Hindlimb muscle (tissue), 1 donor: ENCODE measurements around the gene ZSCAN9. TPM values are rescaled to one million over a fixed set of nuclear protein-coding genes. Genes with fewer than 3 reads are reported as not detected.

Experiments
- DNase-seq: peaks from one replicate; pipeline ENCODE4 v3.0.0-alpha.2; 2013
- polyA plus RNA-seq: library from polyadenylated mRNA; unstranded; fragments of 120-200 nt; gene quantifications from one replicate; pipeline ENCODE4 v1.2.1, GENCODE V29; 2013; ENCODE audit not compliant: insufficient read length

ZSCAN9 gene
- polyA plus RNA-seq, 1 donor: 19.6 TPM

DNA sequence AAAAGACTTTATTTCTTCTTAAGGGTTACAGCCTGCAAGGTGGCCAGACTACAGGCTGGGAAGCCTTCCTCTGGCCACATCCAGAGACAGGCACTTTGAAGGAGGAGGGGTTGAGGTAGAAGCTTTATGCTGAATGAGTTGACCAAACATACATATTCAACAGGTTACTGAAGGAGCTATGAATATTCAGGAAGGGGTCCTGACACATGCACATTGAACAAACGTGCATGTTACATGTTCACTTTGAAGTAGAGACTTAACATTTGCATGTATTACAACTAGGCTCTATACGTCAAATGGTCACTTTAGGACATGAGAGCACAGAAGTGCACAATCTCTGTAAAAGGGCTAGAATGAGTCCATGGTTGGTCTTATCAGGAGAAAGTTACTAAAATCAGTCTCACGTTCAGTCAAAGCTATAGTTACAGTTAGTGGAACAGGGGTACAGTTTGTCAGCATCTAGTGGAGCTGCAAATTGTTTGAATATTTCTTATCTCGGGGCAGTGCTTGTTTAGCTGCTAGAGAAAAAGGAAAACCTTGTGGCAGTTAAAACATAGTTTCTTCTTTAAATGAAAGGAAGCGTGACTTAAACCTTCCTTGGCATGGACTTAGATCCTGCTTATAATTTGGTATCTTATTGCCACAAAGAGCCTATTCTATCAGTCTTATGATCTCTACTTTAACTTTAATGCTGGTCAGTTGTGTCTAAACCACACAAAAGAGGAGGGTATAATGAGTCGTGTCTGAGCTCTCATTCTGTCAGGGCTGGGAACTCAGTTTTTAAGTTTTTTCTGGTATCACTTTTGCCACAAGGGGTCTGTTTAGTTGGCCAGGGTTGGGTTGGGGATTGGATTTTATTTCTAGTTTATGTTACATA, 4.6 kb upstream of the ZSCAN9 start:
- DNase-seq: no peak

DNA sequence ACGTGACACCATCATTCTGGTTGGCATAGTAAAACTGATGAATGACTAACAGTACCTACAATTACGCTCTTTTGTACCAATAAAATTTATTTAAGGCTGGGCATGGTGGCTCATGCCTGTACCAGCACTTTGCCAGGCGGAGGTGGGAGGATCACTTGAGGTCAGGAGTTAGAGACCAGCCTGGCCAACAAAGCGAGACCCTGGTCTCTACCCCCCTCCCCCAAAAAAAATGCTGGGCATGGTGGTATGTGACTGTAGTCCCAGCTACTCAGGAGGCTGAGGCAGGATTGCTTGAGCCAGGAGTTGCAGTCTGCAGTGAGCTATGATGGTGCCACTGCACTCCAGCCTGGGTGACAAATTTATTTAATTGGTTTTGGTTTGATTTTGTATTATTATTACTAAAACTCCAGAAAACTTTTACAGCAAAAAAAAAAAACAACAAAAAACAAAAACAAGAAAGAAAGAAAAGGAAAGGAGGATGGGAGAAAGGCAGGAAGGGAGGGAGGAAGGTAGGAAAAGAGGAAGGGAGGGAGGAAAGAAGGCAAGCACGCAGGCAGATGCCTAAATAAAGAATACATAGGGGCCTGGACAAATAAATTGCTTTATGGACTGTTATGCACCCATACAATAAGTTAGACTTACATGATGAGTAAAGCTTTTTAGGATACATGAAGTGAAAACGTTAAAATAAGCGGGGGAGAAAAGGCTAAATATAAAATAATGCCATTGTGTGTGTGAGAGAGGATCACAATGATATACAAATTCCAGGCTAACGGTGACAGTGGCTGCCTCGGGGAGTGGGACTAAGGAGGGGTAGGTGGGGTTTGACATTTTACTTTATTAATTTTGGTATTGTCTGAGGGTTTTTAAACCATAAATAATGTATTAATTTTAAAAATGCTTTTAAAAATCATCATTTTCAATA, 682 bp upstream of the ZSCAN9 start:
- no peak for DNase-seq

DNA sequence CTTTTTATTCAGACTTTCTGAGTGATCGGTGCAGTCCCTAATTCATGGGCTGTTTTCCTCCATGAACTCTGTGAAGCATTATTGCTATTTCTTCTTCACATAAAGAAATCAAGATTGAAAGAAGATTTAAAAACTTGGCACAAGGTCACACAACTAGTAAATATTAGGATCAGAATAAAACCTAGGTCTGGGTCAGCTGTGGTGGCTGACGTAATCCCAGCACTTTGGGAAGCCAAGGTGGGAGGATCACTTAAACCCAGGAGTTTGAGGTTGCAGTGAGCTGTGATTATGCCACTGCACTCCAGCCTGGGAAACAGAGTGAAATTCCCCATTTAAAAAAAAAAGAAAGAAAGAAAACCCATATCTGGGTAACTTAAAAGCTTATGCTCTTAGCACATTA, 1.4 kb downstream of the ZSCAN9 start:
- no peak for DNase-seq

DNA sequence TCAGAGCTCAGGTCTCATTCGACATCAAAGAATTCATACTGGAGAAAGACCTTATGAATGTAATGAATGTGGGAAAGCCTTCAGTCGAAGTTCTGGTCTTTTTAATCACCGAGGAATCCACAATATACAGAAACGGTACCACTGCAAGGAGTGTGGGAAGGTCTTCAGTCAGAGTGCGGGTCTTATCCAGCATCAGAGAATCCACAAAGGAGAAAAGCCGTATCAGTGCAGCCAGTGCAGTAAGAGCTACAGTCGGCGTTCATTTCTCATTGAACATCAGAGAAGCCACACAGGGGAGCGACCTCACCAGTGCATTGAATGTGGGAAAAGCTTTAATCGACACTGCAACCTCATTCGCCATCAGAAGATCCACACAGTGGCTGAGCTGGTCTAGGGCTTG, 7.7 kb downstream of the ZSCAN9 start:
- DNase-seq: no peak

DNA sequence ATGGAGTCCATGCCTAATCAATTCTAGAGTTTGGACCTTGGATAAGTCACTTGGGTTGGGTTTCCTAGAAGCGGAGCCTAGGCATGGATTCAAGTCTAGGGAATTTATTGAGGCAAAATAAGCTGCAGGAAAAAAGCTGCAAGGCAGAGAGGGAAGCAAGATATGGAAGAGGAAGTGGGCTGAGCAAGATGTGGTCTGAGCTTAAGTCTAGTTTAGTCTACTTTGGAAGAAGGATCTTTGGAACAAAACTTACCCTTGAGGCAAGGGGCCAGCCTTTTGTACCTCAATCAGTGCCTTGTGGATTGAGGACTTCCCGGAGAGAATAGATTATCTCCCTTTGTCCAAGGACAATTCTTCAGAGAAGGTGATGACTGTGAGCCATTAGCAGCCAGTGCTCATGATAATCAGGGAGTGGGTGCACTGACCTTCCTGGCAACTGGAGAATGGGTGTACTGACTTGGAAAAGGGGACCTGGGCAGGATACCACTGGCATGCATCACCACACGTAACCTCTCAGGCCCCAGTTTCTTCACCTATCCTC, 10.9 kb downstream of the ZSCAN9 start:
- DNase-seq: no peak

DNA sequence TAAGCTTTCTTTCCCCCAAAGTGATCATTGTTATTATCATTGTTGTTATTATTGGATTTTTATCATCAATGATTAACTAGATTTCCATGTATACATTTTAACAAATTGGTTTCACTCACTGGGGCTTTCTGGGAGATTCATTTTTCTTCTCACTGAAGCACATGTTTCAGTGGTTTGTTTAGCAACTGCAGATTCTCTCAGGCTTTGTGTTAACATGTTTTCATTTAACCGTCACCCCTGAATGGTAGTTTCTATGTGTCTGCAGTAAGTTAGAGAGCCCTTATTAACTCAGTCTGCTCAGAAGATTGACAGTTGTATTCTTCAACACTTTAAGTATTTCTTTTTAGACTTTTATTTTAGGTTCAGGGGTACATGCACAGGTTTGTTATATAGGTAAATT, 14.6 kb downstream of the ZSCAN9 start:
- DNase-seq: no peak

DNA sequence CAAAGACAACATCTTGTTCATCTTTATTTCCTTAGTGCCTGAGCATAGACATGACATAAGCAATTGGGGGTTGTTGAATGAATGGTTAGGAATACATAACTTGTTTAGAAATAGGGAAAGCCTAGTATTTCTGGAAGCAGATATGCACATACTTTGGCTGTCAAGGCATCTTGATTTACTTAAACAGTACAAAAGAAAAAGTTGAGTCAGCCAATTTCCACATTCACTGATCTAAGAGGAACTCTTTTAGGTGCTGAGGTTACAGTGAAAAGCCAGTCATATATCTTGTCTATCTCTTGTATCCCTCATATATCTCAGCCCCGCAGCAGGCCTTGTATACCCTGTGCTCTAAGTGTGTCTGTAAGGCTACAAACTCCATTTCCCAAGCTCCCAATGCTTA, 15.4 kb downstream of the ZSCAN9 start:
- DNase-seq: no peak

DNA sequence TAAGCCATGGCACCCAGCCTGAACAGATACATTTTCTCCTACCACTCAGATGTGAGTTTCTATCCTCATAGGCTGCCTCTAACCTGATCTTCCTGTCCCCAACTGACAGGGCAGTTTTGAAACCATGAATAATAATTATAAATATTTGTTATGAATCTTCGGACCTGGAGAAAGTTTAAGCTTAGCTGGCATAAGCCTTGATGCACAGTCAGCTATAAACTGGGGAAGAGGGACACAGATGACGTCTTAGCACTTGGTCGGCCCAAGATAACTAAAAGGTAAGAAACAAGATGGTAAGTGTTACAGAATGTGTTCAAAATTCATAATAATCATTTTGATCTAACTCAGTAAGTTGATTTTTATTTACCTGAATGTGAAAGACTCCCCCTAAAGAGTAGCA, 18.9 kb downstream of the ZSCAN9 start:
- no peak for DNase-seq

DNA sequence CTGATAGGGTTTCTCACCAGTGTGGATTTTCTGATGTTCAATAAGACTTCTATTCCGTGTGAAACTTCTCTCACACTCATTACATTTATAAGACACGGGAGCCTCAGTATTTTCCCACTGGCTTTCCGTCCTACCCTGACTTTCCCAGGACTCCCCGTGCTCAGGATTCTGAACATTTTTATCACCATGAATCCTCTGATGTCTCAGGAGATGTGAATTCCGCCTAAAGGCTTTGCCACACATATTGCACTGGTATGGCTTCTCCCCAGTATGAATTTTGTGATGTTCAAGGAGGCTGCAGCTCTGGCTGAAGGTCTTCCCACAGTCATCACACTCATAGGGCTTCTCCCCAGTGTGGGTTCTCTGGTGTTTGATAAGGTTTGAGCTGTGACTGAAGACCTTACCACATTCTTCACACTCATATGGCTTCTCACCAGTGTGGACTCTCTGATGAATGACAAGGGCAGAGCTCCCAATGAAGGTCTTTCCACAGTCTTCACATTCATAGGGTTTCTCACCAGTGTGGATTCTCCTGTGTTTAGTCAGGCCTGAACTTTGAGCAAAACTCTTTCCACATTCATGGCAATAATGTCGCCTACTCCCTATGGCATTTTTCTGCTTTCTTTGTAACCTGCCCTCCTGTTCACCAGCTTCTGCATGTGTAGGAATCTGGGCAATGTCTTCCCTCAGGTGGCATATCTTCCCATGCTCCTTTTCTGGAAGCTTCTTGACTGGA, 20.3 kb downstream of the ZSCAN9 start:
- no peak for DNase-seq

DNA sequence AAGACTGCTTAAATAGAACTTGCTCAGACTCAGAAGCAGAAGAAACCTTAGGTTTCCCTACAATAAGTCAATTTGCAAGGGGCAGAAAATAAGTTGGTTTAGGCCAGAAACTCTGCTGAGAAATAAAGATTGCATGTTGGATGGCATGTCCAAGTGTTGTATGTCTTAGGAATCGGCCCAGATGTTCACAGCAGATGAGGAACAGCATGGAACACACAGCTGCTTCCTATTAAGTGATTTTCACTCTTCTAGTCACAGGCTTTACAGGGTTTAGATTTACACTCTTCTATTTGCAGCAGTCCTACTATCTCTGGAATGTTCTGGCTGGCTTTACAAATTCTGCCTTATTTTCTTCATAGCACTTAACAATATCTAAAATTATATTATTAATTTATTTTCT, 23.8 kb downstream of the ZSCAN9 start:
- DNase-seq: no peak

DNA sequence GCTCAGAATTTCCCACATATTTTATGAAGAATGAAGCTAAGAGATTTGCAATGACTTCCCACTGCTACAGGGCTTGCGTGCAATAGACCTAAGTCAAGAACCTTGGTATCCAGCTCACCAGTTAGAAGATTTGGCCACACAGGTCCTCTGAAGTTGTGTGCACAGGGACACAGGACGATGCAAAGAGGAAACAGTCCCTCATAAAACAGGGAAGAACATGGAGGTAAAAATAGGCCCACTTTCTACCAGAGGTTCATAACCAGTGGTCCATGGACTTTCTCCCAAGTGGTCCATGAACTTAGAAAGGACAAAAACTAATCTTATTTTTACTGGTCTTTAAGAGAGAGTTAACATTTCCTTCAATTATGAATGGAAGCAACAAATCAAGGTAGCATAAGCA, 25.7 kb downstream of the ZSCAN9 start:
- no peak for DNase-seq

DNA sequence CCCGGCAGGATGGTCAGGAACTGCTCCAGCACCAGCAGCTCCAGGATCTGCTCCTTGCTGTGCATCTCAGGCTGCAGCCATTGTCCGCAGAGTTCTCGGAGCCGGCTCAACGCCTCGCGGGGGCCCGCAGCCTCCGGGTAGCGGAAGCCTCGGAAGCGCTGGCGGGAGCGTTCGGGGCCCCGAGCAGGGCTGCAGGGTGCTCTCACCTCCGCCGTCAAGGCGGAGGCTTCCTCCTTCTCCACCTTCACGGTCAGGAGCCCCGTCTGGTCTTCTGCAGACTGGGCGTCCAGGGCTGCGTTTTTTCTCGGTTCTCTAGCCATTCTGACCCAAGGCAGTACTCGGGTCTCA, 26.6 kb downstream of the ZSCAN9 start:
- no peak for DNase-seq

DNA sequence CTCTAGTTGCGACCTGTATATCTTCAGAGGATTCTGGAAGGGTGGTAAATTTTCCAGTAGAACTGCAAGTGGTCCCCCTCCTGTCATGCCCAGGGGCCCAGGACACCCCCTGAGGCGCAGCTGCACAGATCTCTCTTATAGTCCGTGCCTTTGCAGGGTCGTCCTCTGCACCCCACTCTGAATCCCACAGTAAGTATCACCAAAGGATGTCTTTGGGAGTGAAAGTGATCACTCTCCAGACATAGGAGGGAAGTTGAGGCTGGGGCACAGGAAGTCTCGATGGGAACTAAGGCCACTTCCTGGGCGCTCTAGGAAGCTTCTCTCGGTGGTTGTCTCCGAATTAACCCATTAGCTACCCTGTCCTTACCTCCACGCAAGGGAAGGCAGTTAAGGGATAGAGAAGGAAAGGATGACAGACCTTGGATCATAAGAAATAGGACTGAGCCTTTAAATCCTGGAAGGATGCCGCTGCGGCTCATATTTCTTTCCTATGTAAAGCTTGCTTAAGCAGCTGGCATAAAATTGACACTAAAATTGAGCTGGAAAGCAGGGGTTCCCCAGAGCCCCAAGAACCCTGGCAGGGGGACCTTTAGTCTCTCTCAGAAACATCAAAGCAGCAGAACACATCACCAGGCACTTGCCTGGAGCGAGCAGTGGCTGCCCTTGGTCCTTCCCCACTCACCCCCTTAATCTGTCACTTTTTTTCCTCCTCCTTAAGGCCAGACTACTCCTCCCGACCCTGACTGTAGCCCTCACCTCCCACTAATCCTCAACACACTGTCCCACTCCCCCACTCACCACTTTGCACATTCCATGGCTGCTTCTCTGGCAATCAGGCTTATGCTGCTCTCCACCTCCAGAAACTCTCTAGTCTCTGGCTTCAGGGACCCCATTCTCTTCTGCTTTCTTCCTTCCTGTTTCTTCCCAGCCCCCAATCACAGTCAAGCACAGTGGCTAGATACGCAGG, 27.2 kb downstream of the ZSCAN9 start, which contains the start of gene ZKSCAN4:
ZKSCAN4 (minus strand) TSS at position 261 of the 967 bp plus-strand sequence. CDS start 289 bp downstream, outside the sequence.
- DNase-seq: peak; percentile 89

DNA sequence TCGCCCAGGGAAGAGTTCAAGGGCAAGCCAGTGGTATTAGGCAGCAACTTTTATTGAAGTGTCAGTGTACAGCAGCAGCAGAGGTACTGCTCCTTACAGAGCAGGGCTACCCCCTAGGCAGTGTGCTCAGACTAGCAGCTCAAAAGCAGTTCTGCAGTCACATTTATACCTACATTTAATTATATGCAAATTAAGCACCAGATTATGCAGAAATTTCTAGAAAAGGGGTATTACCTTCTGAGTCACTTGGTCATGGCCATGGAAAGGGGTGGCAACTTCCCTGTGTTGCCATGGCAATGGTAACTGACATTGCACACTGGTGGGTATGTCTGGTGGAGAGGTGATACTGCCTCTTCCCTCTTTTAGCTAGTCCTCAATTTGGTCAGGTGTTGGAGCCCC, 29.0 kb downstream of the ZSCAN9 start:
- DNase-seq: no peak

DNA sequence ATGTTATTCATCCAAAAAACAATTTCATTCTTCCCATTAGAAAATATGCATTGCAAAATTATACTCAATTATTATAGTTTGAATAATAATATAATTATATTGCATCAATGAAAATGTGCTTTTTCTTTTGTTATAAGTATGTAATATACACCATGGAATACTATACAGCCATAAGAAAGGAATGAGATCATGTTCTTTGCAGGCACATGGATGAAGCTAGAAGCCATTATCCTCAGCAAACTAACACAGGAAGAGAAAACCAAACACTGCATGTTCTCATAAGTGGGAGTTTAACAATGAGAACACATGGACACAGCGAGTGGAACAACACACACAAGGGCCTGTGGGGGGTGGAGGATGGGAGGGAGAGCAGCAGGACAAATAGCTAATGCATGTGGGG, 32.0 kb downstream of the ZSCAN9 start:
- DNase-seq: no peak

DNA sequence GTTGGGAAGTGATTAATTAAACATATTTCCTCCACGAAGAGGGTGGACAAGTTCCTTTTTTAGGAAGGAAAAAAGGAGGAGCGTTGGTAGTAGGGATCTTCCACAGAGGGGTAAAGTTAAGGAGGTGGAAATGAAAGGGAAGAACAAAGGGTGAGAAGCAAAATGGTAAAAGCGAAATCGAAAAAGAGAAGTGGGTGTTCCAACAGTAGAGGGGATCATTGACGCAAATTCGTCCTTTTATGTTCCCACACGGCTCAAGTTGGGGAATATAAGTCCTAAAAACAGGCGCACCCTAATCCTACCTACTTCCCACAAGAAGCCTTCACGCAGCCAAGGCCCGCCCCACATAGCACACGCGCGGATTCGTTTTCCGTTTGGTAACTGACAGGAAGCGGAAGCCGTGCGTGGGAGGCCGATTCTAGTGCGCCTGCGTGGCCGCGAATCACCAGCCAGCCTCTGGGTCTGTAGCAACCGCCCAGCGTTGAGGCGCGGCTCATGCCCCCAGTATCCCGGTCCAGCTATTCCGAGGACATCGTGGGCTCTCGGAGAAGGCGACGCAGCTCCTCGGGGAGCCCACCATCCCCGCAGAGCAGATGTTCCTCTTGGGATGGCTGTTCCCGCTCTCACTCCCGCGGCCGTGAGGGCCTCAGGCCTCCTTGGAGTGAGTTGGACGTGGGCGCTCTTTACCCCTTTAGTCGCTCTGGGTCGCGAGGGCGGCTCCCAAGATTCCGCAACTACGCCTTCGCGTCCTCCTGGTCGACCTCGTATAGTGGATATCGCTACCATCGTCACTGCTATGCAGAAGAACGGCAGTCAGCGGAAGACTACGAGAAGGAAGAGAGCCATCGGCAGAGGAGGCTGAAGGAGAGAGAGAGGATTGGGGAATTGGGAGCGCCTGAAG, 34.1 kb downstream of the ZSCAN9 start, which contains the start of gene NKAPL:
NKAPL (plus strand) TSS at position 421 of the 901 bp plus-strand sequence; CDS start at position 496, 75 bp downstream.
- DNase-seq: peak; percentile 68

DNA sequence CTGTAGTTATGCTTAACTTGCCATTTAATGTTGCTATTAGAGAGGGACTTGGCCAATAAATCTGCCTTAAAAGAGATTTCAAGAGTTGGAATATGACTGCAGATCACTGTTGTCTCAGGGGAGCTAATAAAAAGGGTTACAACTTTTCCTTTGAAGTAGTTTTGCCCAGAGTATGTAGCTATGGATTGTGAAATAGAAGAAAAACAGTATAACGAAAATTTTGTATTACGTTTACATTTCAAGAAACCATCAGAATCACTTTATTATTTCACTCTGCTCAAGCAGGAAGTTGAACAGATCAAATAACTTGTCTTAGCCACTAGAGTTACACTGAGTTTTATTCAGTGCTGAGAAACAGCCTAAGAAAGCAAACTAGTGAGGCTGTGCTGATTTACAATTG, 38.8 kb downstream of the ZSCAN9 start:
- DNase-seq: no peak

DNA sequence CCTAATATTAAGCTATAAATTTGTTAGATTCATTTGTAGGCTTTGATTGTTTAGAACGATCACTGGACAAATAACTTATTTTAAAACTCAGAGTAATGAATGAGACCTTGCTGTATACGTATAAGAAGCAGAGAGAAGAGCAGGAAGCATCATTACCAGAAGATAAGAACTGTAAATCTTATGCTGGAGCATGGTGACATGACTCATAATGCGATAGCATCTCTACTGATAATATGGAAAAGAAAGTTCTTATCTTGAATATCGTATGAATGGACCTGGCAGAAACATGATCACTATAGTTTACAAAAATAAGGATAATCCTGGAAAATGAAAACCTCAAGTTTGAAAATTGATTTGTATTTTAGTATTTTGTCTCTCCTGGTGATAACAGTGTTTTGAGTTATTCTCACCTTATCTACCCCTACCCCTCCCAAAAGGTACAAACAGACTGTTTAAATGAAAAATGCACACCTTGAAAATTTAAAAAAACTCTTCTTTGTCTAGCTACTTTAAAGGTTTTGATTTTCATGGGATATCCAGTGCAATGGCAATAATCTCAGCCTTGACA, 39.8 kb downstream of the ZSCAN9 start:
- no peak for DNase-seq

DNA sequence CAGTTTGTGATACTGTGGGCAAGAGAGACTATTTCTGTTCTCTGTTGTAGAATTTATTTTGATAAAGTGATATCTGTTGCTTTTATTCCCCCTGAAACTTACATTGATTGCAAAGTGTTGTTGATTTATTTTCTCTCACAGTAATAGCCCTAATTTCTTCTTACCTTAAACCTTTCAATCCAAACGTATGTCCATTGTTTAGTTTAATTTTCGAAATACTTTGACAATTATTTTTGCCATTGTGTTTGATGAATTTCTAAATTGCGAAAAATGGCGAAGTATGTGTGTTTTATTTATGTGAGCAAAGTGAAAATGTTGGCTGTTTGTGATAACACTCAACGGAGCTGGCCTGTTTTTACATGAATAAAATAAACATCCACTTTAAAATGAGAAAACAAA, 41.5 kb downstream of the ZSCAN9 start:
- DNase-seq: no peak
